GM19193 (cell line): ENCODE results near the gene XPR1.

Source experiments
- POLR2A ChIP-seq: IDR thresholded peaks from 4 replicates; pipeline ENCODE4 v1.6.1; 2011; ENCODE audit not compliant: insufficient read depth, insufficient read length; ENCODE audit errors: extremely low read depth

Gene XPR1

GRCh38 chr1:180816132-180816531, 184.3 kb downstream of the XPR1 start:
- TF ChIP-seq POLR2A, result no peak

- no peak for TF ChIP-seq POLR2A
These were observed 190.1 kb downstream of the XPR1 start for GRCh38 chr1:180821970-180822369.

GRCh38 chr1:180836449-180836848, 204.6 kb downstream of the XPR1 start:
- TF ChIP-seq POLR2A, result no peak

GRCh38 chr1:180837020-180837419, 205.2 kb downstream of the XPR1 start:
- TF ChIP-seq POLR2A, result no peak

- TF ChIP-seq POLR2A, result no peak
These were observed 206.7 kb downstream of the XPR1 start for GRCh38 chr1:180838535-180838934.

GRCh38 chr1:180839547-180839946, 207.7 kb downstream of the XPR1 start:
- TF ChIP-seq POLR2A, result no peak

- no peak for TF ChIP-seq POLR2A
These were observed 209.6 kb downstream of the XPR1 start for GRCh38 chr1:180841415-180841814.

GRCh38 chr1:180842052-180842451, 210.2 kb downstream of the XPR1 start:
- TF ChIP-seq POLR2A, result no peak

GRCh38 chr1:180842491-180843275, 210.9 kb downstream of the XPR1 start:
- no peak for TF ChIP-seq POLR2A

GRCh38 chr1:180845352-180845751, 213.5 kb downstream of the XPR1 start:
- no peak for TF ChIP-seq POLR2A

- no peak for TF ChIP-seq POLR2A
These were observed 216.4 kb downstream of the XPR1 start for GRCh38 chr1:180848191-180848590.

GRCh38 chr1:180849031-180849775, 217.4 kb downstream of the XPR1 start:
- no peak for TF ChIP-seq POLR2A

GRCh38 chr1:180851995-180852887, 220.4 kb downstream of the XPR1 start:
- TF ChIP-seq POLR2A, result no peak

- TF ChIP-seq POLR2A, result no peak
These were observed 222.2 kb downstream of the XPR1 start for GRCh38 chr1:180854001-180854400.

- TF ChIP-seq POLR2A, result no peak
These were observed 222.6 kb downstream of the XPR1 start for GRCh38 chr1:180854456-180854855.
